ENCODE results near the gene AGAP2. TPM values are rescaled to one million over a fixed set of nuclear protein-coding genes. Genes with fewer than 3 reads are reported as not detected.

The AGAP2 gene
- total and polyA plus RNA-seq, 9 of the 15 experiments (the other 6 are each of a cell fraction or from before 2014, with no cell fraction given) = 0.04 to 0.77 (median 0.28) TPM; not detected in 1

DNA sequence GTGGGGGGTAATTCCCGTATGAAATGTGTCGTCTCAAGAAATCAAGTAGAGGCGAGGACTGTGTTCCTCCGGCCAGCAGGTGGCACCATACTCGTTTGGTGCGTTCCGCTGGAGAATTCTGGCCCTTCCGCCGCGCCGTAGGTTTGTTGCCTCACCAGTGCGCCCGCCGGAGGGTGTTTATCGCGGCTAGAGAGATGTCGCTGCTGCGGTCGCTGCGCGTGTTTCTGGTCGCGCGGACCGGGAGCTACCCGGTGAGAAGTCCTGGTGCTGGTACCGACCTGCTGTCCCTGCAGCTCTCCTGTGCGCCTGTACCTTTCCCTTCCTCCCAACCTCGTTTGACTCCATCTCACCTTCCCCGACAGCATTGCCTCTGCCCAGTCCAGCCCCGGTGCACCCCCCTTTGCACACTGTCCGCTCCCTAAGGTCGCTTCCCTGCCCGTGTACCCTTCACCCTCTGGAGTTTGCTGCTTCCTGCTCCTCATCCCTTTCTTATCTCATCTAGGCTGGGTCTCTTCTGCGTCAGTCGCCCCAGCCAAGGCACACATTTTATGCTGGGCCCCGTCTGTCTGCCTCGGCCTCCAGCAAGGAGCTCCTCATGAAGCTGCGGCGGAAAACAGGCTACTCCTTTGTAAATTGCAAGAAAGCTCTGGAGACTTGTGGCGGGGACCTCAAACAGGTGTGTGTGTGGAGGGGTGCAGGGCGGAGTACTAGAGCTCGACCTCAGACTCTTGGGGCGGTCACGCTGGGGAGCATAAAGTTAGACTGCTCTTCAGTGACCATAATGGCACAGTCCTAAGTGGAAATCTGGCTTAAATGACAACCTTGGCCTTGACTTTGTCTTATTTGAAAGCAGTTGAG is 44.3 kb upstream of the AGAP2 start, which contains the start of gene TSFM (continued):
- TF ChIP-seq, protein P1, sequence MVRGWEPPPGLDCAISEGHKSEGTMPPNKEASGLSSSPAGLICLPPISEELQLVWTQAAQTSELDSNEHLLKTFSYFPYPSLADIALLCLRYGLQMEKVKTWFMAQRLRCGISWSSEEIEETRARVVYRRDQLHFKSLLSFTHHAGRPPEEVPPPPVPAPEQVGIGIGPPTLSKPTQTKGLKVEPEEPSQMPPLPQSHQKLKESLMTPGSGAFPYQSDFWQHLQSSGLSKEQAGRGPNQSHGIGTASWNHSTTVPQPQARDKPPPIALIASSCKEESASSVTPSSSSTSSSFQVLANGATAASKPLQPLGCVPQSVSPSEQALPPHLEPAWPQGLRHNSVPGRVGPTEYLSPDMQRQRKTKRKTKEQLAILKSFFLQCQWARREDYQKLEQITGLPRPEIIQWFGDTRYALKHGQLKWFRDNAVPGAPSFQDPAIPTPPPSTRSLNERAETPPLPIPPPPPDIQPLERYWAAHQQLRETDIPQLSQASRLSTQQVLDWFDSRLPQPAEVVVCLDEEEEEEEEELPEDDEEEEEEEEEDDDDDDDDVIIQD (CRISPR knock-in tag; IDR thresholded peaks at IDR 0.05) = no peak
- TF ChIP-seq, protein P2, sequence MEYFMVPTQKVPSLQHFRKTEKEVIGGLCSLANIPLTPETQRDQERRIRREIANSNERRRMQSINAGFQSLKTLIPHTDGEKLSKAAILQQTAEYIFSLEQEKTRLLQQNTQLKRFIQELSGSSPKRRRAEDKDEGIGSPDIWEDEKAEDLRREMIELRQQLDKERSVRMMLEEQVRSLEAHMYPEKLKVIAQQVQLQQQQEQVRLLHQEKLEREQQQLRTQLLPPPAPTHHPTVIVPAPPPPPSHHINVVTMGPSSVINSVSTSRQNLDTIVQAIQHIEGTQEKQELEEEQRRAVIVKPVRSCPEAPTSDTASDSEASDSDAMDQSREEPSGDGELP (CRISPR knock-in tag; IDR thresholded peaks at IDR 0.05; ENCODE audit: borderline replicate concordance) = peak; percentile 91
- TF ChIP-seq HNRNPL (IDR thresholded peaks at IDR 0.05; ENCODE audit: low read depth, low read length) (no peak), HLTF (IDR thresholded peaks at IDR 0.05) (0 out of 2 replicates have a peak, but pooled peaks have one; percentile 71), SRSF1 (IDR thresholded peaks at IDR 0.05; ENCODE audit: low read depth, low read length) (no peak), ZNF197 (CRISPR knock-in tag; IDR thresholded peaks at IDR 0.05; ENCODE audit: low read depth) (no peak), U2AF2 (optimal IDR thresholded peaks at IDR 0.05; ENCODE audit: low read depth, low read length) (no peak), ZNF224 (CRISPR knock-in tag; IDR thresholded peaks at IDR 0.05) (no peak), HCFC1 (IDR thresholded peaks at IDR 0.05; ENCODE audit: low read depth, low read length) (peak; percentile 88), NFIC (IDR thresholded peaks at IDR 0.05) (peak; percentile 47)
- TF ChIP-seq, protein P3, sequence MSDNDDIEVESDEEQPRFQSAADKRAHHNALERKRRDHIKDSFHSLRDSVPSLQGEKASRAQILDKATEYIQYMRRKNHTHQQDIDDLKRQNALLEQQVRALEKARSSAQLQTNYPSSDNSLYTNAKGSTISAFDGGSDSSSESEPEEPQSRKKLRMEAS (CRISPR knock-in tag; IDR thresholded peaks at IDR 0.05) = peak; percentile 86
- TF ChIP-seq, protein P4, sequence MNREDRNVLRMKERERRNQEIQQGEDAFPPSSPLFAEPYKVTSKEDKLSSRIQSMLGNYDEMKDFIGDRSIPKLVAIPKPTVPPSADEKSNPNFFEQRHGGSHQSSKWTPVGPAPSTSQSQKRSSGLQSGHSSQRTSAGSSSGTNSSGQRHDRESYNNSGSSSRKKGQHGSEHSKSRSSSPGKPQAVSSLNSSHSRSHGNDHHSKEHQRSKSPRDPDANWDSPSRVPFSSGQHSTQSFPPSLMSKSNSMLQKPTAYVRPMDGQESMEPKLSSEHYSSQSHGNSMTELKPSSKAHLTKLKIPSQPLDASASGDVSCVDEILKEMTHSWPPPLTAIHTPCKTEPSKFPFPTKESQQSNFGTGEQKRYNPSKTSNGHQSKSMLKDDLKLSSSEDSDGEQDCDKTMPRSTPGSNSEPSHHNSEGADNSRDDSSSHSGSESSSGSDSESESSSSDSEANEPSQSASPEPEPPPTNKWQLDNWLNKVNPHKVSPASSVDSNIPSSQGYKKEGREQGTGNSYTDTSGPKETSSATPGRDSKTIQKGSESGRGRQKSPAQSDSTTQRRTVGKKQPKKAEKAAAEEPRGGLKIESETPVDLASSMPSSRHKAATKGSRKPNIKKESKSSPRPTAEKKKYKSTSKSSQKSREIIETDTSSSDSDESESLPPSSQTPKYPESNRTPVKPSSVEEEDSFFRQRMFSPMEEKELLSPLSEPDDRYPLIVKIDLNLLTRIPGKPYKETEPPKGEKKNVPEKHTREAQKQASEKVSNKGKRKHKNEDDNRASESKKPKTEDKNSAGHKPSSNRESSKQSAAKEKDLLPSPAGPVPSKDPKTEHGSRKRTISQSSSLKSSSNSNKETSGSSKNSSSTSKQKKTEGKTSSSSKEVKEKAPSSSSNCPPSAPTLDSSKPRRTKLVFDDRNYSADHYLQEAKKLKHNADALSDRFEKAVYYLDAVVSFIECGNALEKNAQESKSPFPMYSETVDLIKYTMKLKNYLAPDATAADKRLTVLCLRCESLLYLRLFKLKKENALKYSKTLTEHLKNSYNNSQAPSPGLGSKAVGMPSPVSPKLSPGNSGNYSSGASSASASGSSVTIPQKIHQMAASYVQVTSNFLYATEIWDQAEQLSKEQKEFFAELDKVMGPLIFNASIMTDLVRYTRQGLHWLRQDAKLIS (CRISPR knock-in tag; IDR thresholded peaks at IDR 0.05) = peak; percentile 77; the same call in 1 of the 2 replicates
- TF ChIP-seq, protein P5, sequence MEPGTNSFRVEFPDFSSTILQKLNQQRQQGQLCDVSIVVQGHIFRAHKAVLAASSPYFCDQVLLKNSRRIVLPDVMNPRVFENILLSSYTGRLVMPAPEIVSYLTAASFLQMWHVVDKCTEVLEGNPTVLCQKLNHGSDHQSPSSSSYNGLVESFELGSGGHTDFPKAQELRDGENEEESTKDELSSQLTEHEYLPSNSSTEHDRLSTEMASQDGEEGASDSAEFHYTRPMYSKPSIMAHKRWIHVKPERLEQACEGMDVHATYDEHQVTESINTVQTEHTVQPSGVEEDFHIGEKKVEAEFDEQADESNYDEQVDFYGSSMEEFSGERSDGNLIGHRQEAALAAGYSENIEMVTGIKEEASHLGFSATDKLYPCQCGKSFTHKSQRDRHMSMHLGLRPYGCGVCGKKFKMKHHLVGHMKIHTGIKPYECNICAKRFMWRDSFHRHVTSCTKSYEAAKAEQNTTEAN (CRISPR knock-in tag; IDR thresholded peaks at IDR 0.05) = peak; percentile 88; the same call in 1 of the 2 replicates
- TF ChIP-seq, protein P6, sequence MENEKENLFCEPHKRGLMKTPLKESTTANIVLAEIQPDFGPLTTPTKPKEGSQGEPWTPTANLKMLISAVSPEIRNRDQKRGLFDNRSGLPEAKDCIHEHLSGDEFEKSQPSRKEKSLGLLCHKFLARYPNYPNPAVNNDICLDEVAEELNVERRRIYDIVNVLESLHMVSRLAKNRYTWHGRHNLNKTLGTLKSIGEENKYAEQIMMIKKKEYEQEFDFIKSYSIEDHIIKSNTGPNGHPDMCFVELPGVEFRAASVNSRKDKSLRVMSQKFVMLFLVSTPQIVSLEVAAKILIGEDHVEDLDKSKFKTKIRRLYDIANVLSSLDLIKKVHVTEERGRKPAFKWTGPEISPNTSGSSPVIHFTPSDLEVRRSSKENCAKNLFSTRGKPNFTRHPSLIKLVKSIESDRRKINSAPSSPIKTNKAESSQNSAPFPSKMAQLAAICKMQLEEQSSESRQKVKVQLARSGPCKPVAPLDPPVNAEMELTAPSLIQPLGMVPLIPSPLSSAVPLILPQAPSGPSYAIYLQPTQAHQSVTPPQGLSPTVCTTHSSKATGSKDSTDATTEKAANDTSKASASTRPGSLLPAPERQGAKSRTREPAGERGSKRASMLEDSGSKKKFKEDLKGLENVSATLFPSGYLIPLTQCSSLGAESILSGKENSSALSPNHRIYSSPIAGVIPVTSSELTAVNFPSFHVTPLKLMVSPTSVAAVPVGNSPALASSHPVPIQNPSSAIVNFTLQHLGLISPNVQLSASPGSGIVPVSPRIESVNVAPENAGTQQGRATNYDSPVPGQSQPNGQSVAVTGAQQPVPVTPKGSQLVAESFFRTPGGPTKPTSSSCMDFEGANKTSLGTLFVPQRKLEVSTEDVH (IDR thresholded peaks at IDR 0.05; ENCODE audit: low read depth, partially characterized antibody) = peak; percentile 82
